ENCODE results near the gene HELZ.
"Not testable (repeated sequence)": the region's sequence is repeated elsewhere in the genome, so short reads cannot be mapped to it uniquely, and the experiment has no call there.

Gene HELZ

DNA sequence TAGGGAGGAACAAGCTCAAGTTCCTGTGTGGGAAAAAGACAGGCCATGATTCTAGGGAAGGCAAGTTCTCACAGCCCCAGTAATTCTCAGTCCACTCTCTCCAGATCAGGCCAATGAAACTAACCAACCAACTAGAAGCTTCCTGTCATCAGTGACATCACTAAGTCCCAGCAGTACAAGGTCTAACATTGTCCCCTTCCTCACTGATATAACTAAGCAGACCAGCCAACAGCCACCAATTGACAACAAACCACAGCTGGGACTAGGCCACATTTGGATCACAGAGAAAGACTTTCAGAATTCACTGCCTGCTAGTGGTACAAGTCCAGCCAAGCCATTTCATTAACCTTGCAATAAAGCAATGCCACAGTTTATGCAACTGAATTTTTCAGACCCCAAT, 106.6 kb downstream of the HELZ start:
- DNase-seq, result no peak

DNA sequence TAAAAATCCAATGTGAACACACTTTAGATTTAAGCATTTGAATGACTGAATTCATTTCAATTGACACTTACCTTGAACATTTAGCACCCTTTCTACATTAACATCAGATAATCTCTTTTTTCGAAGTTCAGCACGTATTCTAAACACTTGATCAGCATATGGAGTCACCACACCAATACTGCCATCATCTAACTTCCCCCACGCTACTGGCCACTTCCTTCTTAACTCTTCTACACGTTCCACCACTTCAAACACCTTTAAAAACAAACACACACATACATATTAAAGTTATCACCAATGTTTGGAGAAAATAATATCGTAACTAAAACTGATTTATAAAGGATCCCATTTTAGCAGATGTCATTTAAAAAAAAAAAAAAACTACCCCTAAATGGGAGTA, 107.1 kb downstream of the HELZ start:
- no peak for DNase-seq

DNA sequence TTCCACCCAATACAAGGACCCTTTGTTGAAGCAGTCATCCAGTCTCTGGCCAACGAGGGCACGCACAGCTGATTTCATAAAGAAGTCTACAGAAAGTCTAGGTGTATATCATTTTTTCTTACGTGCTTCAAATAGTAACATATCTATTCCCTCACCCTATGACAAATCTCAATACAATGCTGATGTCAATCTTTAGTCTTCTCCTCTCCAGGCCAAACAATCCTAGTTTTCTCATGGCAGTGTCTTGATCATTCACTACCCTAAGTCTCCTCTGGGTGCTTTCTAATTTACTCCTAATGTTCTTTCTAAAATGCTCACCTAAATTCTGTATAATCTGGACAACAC, 108.0 kb downstream of the HELZ start:
- DNase-seq, result no peak

DNA sequence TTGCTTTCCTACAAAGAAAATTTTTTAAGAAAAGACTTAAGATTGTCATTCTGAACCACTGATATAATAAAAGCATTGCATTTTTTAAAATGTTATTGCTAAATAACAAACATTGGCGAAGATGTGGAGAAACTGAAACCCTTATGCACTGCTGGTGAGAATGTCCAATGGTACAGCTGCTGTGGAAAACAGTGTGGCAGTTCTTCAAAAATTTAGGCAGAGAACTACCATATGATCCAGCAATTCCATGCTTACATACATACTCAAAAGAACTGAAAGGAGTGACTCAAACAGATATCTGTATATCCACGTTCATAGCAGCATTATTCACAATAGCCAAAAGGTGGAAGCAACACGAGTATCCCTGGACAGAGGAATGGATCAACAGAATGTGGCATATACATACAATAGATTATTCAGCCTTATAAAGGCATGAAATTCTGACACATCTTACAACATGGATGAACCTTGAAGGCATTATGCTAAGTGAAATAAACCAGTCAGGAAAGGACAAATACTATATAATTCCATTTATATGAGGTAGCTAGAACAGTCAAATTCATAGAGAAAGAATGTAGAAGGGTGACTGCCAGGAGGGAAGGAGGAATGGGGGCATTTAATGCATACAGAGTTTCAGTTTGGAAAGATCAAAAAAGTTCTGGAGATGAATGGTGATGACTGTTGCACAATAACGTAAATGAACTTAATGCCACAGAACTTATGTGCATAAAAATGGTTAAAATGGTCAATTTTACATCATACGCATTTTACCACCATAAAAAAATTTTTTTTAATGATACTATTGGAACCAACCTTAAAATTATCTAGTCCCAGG, 108.6 kb downstream of the HELZ start:
- no peak for DNase-seq

DNA sequence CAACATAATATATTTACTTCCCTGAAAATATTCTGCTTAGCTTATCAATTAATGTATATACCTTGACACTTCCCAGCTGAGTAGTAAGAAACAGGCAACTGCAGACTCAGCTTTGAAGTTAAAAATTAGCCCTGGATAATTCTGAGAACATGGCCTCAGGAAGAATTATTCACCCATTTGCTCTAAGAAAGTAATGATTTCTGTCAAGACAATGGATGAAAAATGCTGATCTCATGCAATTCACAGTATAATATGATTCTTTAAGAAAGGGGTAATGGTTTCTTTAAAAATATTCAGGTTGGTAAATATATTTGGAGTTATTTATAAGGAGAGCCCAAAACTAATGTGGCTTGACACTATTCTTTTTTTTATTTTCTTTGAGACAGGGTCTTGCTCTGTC, 111.8 kb downstream of the HELZ start:
- no peak for DNase-seq

DNA sequence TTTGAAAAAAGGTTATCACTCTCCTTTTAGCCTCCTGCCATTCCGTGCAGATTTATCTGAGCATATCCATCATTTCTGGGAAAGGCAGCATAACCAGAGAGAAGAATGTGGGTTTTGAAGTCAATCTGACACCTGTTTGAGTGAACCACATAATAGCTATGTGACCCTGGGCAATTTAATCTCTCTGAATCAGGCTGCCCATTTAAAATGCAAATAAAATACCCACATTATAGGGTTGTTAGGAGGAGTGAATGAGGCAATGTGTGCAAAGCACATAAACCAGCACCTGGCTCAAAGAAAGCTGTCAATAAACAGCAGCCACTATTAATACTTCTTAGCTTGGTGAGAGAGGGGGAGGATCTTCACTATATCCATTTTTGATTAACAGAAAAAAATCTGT, 112.6 kb downstream of the HELZ start:
- no peak for DNase-seq

DNA sequence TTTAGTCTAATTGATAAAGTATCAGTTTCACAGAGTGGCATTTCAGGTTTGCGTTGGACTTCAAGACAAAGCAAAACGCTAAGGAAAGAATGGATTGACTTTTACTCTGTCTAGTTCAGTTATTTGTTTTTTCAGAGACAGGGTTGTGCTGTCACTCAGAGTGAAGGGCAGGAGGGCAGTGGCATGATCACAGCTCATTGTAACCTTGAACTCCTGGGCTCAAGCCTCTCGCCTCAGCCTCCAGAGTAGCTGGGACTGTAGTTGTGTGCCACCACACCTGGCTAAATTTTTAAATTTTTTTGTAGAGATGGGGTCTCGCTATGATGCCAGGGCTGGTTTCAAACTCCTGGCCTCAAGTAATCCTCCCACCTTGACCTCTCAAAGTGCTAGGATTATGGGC, 114.2 kb downstream of the HELZ start:
- DNase-seq, result no peak

DNA sequence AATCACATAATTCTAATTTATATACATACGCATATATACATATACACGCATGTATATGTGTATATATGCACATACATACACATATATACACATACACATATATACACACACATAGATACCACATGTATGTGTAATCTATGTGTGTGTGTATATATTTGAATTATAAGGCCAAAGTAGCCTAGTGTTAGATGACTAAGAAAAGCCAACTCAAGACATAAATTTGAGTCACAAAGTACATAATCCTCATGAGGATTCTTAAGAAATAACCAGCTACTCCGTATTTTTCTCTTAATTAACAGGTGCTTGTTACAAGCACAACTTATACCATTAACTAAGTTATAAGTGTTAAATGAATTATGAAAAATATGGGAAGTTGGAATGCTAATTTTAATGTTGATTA, 115.7 kb downstream of the HELZ start:
- no peak for DNase-seq

DNA sequence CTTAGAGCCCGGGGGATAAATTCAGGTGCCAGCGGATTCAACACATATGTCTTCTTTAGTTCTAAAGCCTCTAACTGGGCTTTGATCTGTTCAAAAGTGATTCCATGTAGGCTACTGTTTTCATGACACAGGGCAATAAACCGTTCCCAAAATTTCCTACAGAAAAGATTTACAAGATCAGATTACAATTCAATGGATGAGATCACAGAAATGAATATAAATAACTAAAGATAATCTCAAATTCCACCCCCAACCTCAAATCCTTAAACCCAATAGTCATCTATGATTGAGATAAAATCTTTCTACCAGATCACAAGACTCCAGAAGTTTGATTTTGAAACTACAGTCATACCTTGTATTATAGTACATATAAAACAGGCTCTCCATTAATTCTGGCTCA, 116.3 kb downstream of the HELZ start:
- DNase-seq, result no peak

DNA sequence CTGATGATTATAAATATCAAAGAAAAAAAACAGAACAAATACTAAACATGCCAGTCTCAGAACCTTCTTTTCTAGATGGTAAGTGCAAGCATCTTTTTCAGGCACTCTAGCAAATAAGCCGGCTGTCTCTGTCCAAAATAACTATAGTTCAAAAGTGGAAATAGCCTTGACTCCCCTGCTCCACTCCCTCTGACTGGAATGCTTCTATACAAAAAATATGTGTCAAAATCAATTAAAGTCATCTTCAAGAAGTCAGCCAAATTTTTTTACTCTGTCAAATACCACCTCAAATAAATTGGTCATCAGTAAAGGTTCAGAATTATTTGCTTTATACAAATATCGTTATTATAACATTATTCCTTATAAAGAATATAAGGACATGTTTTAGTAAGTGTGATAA, 117.1 kb downstream of the HELZ start:
- DNase-seq, result no peak

DNA sequence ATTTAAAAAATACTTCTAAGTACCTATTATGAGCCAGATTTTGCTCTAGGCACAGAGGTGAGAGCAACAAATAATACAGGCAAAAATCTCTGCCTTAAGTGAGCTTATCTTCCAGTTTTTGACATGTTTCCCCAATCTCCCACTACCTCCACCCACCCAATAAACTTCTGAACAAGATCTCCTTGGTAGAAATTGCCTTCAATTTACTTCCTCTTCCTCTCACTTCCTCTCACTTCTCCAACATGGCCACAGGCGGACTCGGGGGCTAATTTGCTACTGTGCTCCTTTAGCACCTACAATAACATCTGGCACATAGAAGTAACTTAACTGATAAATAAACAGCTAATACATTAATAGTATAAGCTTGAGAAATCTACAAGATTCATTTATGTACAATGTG, 118.0 kb downstream of the HELZ start:
- no peak for DNase-seq

DNA sequence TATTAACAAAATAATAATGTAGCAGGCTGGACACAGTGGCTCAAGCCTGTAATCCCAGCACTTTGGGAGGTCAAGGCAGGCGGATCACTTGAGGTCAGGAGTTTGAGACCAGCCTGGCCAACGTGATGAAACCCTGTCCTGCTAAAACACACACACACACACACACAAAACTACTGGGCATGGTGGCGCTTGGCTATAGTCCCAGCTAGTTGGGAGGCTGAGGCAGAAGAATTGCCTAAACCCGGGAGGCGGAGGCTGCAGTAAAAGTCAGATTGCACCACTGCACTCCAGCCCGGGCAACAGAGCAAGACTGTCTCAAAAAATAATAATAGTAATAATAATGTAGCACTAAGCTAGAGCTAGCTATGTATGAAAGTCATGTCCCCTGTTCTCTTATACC, 118.5 kb downstream of the HELZ start:
- not testable (repeated sequence) for DNase-seq

DNA sequence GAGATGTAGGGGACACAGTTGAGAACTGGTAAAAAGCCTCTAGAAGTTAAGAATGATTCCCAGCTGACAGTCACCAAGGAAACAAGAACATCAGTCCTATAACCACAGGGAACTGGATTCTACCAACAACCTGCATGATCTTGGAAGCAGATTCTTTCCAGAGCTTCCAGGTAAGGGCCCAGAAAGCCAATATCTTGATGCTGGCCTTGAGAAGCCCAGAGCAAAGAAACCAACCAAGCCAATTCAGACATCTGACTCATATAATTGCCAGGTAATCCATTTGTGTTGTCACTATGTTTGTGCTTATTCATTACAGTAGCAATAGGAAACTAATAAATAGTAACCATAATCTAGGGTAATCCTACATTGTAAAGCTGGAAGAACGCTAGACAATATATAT, 119.1 kb downstream of the HELZ start:
- no peak for DNase-seq

DNA sequence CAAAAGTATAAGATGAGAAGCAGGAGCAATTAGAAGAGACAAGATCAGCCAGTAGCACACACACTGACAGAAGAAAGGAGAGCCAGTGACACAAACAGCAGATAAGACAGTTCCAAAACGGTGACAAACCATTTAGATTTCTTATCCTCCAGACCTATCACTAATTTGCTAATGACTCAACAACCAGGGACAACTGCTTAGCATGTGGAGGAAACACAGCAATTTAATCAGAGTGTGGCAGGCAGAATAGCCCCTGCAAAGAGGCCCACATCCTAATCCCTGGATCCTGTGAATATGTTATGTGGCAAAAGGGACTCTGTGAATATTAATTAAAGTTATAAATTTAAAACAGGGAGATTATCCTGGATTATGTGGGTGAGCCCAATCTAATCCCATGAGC, 119.6 kb downstream of the HELZ start:
- DNase-seq, result peak; percentile 80

DNA sequence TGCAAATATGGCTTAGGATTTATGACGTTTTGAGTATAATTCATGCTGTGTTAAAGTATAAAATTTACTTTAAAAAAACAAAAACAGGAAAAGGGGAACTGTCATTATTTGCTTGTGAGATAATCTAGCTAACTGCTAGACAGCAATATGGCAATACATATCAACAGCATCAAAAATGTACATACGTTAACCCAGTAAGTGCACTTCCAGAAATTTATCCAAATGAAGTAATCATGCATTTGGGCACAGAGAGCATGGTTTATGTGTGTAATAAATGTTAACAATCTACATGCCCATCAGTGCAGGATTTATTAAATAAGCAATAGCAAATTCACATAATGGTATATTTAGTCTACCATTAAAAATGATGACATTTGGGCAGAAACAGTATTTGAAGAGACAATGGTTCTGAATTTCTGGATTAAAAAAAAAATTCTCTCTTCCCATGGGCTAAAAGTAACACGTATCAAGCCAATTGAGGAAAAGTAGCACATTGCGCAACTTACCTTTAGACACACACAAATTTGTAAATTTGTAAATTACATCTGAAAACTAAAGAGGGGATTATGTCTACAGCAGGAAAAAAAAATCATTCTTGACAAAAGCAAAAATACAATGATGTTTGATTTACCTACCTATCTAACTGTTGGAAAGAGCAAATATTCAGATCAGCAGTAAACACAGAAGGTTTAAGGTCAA, 120.4 kb downstream of the HELZ start:
- no peak for DNase-seq

DNA sequence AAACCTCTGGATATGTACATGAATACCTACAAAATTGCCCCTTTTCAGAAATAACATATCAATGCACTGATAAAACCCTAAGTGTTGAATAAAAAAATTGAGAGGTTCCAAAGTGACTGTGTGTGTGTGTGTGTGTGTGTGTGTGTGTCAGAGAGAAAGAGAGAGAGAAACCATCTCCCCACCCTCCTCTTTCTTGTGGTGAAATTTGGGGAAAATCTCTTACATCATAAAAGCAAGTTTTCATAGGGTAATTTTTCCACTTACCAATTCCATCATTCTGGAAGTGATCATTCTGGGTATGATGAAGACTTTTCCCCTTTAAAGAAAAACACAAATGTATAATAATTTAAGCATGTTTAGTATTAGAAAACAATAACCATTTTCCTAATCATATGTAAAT, 121.3 kb downstream of the HELZ start:
- DNase-seq, result no peak

DNA sequence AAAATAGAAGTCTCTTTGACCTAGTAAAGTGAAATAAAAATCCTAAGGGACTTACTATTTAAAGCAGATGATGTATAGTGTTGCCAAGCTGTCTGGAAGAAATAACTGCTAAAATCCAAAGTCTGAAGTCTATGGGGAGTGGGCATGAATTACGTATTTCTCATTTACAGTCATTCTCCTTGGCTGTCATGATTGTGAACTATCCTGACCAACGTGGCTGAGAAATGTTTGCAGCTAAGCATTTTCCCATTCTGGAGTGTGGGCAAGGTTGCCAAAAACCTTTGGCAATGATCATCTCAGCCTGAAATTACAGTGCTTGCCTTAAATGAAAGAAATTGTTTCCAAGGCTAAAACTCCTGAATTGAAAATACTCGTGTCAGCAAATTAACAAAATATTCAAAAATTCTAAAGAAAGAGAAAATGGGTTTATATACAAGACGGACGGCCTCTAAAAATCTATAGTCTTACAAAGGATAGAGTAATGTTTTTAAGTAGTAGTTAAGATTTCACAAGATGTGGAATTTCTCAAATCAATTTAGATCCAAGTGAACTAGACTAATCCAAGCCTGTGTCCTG, 123.6 kb downstream of the HELZ start:
- no peak for DNase-seq

DNA sequence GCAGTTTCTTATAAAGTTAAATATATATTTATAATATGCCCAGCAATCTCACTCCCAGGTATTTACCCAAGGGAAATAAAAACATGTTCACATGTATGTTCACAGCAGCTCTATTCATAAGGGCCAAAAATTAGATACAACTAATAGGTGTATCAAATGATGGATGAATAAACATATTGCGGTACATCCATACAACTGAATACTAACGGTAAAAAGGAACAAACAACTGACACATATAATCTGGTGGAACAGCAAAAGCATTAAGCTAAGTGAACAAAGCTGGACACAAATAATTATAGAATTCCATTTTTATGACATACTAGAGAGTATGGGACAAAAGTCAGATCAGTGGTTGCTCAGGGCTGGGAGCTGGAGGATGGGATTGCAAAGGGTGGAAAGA, 125.9 kb downstream of the HELZ start:
- no peak for DNase-seq

DNA sequence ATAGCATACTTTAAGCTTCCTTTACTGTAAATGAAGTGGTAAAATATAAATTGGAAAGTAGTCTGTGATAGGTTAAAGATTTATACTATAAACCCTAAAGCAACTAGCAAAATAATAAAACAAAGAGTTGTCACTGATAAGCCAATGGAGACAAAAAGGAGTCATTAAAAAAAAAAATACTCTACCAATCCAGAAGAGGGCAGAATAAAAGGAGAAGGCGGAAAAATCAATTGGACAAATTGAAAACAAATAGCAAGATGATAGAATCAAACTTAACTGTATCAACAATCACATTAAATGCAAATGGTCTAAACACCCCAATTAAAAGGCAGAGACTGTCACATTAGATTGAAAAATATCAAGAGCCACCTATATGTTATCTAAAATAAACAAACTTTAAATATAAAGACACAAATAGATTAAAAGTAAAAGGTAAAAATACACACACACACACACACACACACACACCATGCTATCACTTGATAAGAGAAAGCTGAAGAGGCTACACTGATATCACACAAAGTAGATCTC, 128.9 kb downstream of the HELZ start:
- no peak for DNase-seq

DNA sequence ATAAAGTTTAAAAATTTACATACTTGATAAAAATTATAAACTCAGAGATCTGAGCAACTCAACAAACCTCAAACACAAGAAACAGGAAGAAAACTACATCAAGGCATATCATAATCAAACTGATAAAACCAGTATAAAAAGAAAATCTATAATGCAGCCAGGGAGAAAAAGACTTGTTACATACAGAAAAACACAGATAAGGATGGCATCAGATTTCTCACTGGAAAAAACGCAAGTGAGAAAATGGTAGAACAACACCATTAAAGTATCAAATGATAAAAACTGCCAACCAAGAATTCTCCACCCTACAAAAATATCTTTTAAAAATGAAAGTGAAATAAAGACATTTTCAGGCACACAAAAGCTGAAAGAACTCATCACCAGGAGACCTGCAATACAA, 129.6 kb downstream of the HELZ start:
- no peak for DNase-seq

DNA sequence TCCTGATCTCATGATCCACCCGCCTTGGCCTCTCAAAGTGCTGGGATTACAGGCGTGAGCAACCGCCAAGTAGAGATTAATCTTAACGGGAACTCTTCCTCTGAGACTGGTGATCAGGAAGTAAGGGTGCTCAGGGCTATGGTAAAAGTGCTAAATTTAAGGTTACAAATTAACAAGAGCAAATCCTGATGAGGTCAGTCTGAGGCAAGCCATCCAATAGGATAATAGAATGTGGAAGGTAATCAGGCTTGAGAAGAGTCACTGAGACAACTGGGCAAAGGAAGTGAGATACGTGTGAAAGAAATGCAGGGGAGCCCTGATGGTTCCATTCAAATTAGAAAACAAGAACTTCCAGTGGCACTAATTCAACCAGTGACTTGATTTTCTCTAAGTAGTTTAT, 131.5 kb downstream of the HELZ start:
- DNase-seq, result no peak

DNA sequence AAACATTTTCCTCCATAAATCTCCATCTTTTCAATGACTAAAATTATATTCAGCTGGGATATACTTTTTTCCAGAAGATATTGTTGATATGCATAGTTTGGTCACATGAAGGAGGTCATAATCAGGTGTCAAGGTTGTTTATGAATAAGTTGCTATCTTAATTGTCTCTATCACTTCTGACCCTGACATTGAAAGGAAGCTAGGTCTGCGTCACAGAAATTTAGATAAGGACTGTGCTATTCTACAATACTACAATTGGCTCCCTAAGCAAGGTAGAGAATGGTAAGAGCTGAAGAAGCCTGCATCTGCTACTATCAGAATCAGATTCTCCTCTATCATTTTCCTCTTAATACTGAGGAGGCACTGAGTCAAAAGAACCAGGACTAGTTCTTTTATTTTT, 133.2 kb downstream of the HELZ start:
- DNase-seq, result no peak

DNA sequence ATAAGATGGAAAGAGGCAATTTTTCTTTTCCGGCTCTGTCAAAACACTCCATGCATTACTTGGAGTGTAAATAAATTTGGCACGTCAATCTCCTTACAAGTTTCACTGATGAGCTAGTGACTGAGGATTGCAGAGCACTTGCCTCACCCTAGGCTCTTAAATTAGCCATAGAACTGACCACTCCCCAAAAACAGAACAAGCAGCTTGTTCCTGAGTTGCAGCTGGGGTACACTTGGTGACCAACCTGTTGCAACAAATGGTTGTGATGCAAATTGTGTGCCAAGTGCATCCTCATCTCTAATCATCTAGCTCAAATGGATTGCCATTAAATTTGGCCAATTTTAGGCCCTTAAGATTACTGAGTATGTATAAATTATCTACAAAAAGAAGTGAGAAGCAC, 133.7 kb downstream of the HELZ start:
- DNase-seq, result no peak

DNA sequence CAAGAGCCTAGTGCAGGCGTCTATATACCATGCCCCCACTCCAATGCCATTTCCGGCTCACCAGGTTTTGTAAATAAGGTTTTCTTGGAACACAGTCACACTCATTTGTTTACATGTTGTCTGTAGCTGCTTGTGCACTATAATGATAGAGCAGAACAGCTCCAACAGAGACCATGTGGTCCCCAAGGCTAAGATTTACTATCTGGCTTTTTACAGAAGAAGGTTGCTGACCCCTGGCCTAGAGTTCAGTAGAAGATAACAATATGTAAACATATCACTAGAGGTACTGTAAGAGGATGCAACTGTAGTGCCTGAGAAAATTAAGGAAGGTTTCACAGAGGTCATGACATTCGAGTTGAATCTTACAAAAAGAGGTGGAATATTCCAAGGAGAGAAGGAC, 134.4 kb downstream of the HELZ start:
- no peak for DNase-seq
